ENCODE measurements around the gene KRT85. TPM values are rescaled to one million over a fixed set of nuclear protein-coding genes. Genes with fewer than 3 reads are reported as not detected.

Gene KRT85
- total and polyA plus RNA-seq, 2 of the 4 experiments (the other 2 are of a cell fraction): not detected

GRCh38 chr12:52363111-52363679, 4.1 kb downstream of the KRT85 start:
- Histone ChIP-seq H2AK5ac (ENCODE audit: low read depth, low read length) (no peak overlapping the region), H3K14ac (replicated peaks; ENCODE audit: low read depth, low read length) (no peak overlapping the region), H2AK9ac (replicated peaks; ENCODE audit: low read depth, low read length, poor library complexity) (no peak overlapping the region), H3K27me3 (ENCODE audit: control insufficient read depth, insufficient read depth, low read length) (peaks cover 61% of the 10 kb centered on the region), H3K4me2 (ENCODE audit: low read depth, low read length) (no peak overlapping the region), H4K8ac (ENCODE audit: low read depth in 2 of 2, low read length in 2 of 2) (no peak overlapping the region), H3K18ac (ENCODE audit: low read depth, low read length) (no peak overlapping the region), H3K9me3 (ENCODE audit: control insufficient read depth, insufficient read depth, low read length) (no peaks in the 10 kb centered on the region), H2AFZ (replicated peaks; ENCODE audit: low read length, poor library complexity) (no peak overlapping the region), H4K20me1 (ENCODE audit: insufficient read depth, low read length) (no peaks in the 10 kb centered on the region), H3K79me1 (ENCODE audit: low read depth in 1 of 2, low read length in 2 of 2) (no peaks in the 10 kb centered on the region), H2BK15ac (ENCODE audit: low read depth, low read length) (no peak overlapping the region), H3K27ac (ENCODE audit: insufficient read depth, low read length) (no peak overlapping the region), H3K9me1 (ENCODE audit: insufficient read depth, low read length) (peaks cover 3% of the 10 kb centered on the region; the same call in 1 of the 2 replicates), H3K36me3 (ENCODE audit: control insufficient read depth, insufficient read depth, low read length) (no peaks in the 10 kb centered on the region), H3K56ac (ENCODE audit: extremely low read depth, insufficient read depth, low read length) (no peak overlapping the region), H3K23ac (ENCODE audit: low read depth, low read length) (no peak overlapping the region), H4K91ac (ENCODE audit: insufficient read depth, low read depth, low read length) (no peak overlapping the region), H2BK5ac (ENCODE audit: low read depth, low read length, poor library complexity, severe bottlenecking) (no peak overlapping the region), H2BK20ac (ENCODE audit: low read depth, low read length) (no peak overlapping the region), H3K4me1 (ENCODE audit: control insufficient read depth, insufficient read depth, low read length) (no peaks in the 10 kb centered on the region), H3K4me3 (ENCODE audit: insufficient read depth, low read depth, low read length) (no peak overlapping the region), H3K4ac (ENCODE audit: low read depth, low read length) (no peak overlapping the region), H4K5ac (ENCODE audit: low read depth, low read length) (no peak overlapping the region), H2BK120ac (ENCODE audit: low read depth, low read length) (no peak overlapping the region), H3K9ac (ENCODE audit: low read depth, low read length) (no peak overlapping the region)
- intact Hi-C loops (cut with micrococcal nuclease): no loop called here
- DNase-seq (no peak), ATAC-seq (ENCODE audit: low read depth) (no peak)
- ChIA-PET POLR2A (ENCODE audit: unreplicated experiment) (no interaction called here), CTCF (no interaction called here)
- 92% methylated on average over 10 of the region's 12 CpGs; no CpG with 5 or more reads in 1 of the 2 experiments for WGBS, 2 experiments (ENCODE audit: extremely low coverage in 2 of 2, insufficient read length in 1 of 2)
- TF ChIP-seq RAD21 (IDR thresholded peaks at IDR 0.05; ENCODE audit: low read length) (no peak), SMC3 (IDR thresholded peaks at IDR 0.05; ENCODE audit: low read depth, low read length) (no peak), FOS (IDR thresholded peaks at IDR 0.05; ENCODE audit: low read depth, low read length) (no peak), CHD1 (IDR thresholded peaks at IDR 0.05; ENCODE audit: low read depth, low read length) (no peak), RFX5 (IDR thresholded peaks at IDR 0.05; ENCODE audit: low read depth, low read length) (no peak), USF2 (IDR thresholded peaks at IDR 0.05; ENCODE audit: low read depth, low read length) (no peak), MAFK (IDR thresholded peaks at IDR 0.05; ENCODE audit: low read depth, low read length) (no peak), BHLHE40 (IDR thresholded peaks at IDR 0.05; ENCODE audit: low read depth, low read length) (no peak), RCOR1 (IDR thresholded peaks at IDR 0.05; ENCODE audit: insufficient replicate concordance, low read length) (no peak), MAZ (IDR thresholded peaks at IDR 0.05; ENCODE audit: borderline replicate concordance, low read depth, low read length) (no peak), MXI1 (IDR thresholded peaks at IDR 0.05; ENCODE audit: borderline replicate concordance, low read depth, low read length) (no peak), POLR2A (IDR thresholded peaks at IDR 0.05; ENCODE audit: low read depth, low read length) (no peak), NFE2L2 (IDR thresholded peaks at IDR 0.05; ENCODE audit: low read depth, low read length) (no peak), CEBPB (IDR thresholded peaks at IDR 0.05; ENCODE audit: low read depth, low read length) (no peak), ELK1 (IDR thresholded peaks at IDR 0.05; ENCODE audit: borderline replicate concordance, low read depth, low read length) (no peak)
- TF ChIP-seq, protein P1, sequence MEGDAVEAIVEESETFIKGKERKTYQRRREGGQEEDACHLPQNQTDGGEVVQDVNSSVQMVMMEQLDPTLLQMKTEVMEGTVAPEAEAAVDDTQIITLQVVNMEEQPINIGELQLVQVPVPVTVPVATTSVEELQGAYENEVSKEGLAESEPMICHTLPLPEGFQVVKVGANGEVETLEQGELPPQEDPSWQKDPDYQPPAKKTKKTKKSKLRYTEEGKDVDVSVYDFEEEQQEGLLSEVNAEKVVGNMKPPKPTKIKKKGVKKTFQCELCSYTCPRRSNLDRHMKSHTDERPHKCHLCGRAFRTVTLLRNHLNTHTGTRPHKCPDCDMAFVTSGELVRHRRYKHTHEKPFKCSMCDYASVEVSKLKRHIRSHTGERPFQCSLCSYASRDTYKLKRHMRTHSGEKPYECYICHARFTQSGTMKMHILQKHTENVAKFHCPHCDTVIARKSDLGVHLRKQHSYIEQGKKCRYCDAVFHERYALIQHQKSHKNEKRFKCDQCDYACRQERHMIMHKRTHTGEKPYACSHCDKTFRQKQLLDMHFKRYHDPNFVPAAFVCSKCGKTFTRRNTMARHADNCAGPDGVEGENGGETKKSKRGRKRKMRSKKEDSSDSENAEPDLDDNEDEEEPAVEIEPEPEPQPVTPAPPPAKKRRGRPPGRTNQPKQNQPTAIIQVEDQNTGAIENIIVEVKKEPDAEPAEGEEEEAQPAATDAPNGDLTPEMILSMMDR (conservative IDR thresholded peaks at IDR 0.05; ENCODE audit: low read depth, low read length): no peak
- dilution Hi-C loops (cut with HindIII; ENCODE audit: low sequenced_read_pairs, unreplicated experiment): no loop called here
- in situ Hi-C loops (cut with MboI; ENCODE audit: low sequenced_read_pairs): no loop called here
- BruUV-seq (replicated peaks): no TSS peak
